ENCODE data around the gene PLCL2.
"Not testable (repeated sequence)": the region's sequence is repeated elsewhere in the genome, so short reads cannot be mapped to it uniquely, and the experiment has no call there.

PLCL2 gene

GRCh38 chr3:16978234-16978920 lies 93.6 kb downstream of the PLCL2 start:
- no peaks in the 10 kb centered on the region for H3K27me3 ChIP-seq (replicated peaks)
- no peak overlapping the region for H3K27ac ChIP-seq
- H3K4me3 ChIP-seq (ENCODE audit: low read depth, low read length): no peak overlapping the region
- in situ Hi-C loops (cut with HindIII; ENCODE audit: low pct_ligation_motif_present, low sequenced_read_pairs): no loop called here
- DNase-seq: peak; percentile 20
- no peaks in the 10 kb centered on the region for H3K36me3 ChIP-seq (replicated peaks)
- TF ChIP-seq CTCF (IDR thresholded peaks at IDR 0.05; ENCODE audit: low read depth, low read length, missing control alignments): no peak

GRCh38 chr3:16978921-16979271 lies 94.1 kb downstream of the PLCL2 start:
- no peaks in the 10 kb centered on the region for H3K36me3 ChIP-seq (replicated peaks)
- no peak overlapping the region for H3K4me3 ChIP-seq (ENCODE audit: low read depth, low read length)
- no peak overlapping the region for H3K27ac ChIP-seq
- no peak for DNase-seq
- in situ Hi-C loops (cut with HindIII; ENCODE audit: low pct_ligation_motif_present, low sequenced_read_pairs): no loop called here
- no peaks in the 10 kb centered on the region for H3K27me3 ChIP-seq (replicated peaks)
- no peak for TF ChIP-seq CTCF (IDR thresholded peaks at IDR 0.05; ENCODE audit: low read depth, low read length, missing control alignments)

- DNase-seq; H3K36me3 ChIP-seq (replicated peaks); in situ Hi-C loops (cut with HindIII; ENCODE audit: low pct_ligation_motif_present, low sequenced_read_pairs); H3K27ac ChIP-seq; H3K27me3 ChIP-seq (replicated peaks); H3K4me3 ChIP-seq (ENCODE audit: low read depth, low read length): not testable (repeated sequence)
Observed at GRCh38 chr3:16979769-16980515, 95.2 kb downstream of the PLCL2 start.

GRCh38 chr3:16980526-16980925 lies 95.8 kb downstream of the PLCL2 start:
- H3K36me3 ChIP-seq (replicated peaks); H3K27ac ChIP-seq; in situ Hi-C loops (cut with HindIII; ENCODE audit: low pct_ligation_motif_present, low sequenced_read_pairs); H3K27me3 ChIP-seq (replicated peaks); DNase-seq; H3K4me3 ChIP-seq (ENCODE audit: low read depth, low read length): not testable (repeated sequence)

GRCh38 chr3:16982460-16982859 lies 97.7 kb downstream of the PLCL2 start:
- no peak for DNase-seq
- H3K4me3 ChIP-seq (ENCODE audit: low read depth, low read length): no peak overlapping the region
- H3K27me3 ChIP-seq (replicated peaks): no peaks in the 10 kb centered on the region
- TF ChIP-seq CTCF (IDR thresholded peaks at IDR 0.05; ENCODE audit: low read depth, low read length, missing control alignments): no peak
- no peaks in the 10 kb centered on the region for H3K36me3 ChIP-seq (replicated peaks)
- in situ Hi-C loops (cut with HindIII; ENCODE audit: low pct_ligation_motif_present, low sequenced_read_pairs): no loop called here
- no peak overlapping the region for H3K27ac ChIP-seq

- no peak for DNase-seq
- in situ Hi-C loops (cut with HindIII; ENCODE audit: low pct_ligation_motif_present, low sequenced_read_pairs): no loop called here
- no peaks in the 10 kb centered on the region for H3K27me3 ChIP-seq (replicated peaks)
- H3K36me3 ChIP-seq (replicated peaks): no peaks in the 10 kb centered on the region
- H3K4me3 ChIP-seq (ENCODE audit: low read depth, low read length): no peak overlapping the region
- TF ChIP-seq CTCF (IDR thresholded peaks at IDR 0.05; ENCODE audit: low read depth, low read length, missing control alignments): no peak
- H3K27ac ChIP-seq: no peak overlapping the region
Observed at GRCh38 chr3:16985608-16986007, 100.9 kb downstream of the PLCL2 start.

- in situ Hi-C loops (cut with HindIII; ENCODE audit: low pct_ligation_motif_present, low sequenced_read_pairs): no loop called here
- Histone ChIP-seq H3K27me3 (replicated peaks) (no peaks in the 10 kb centered on the region), H3K27ac (no peak overlapping the region), H3K4me3 (ENCODE audit: low read depth, low read length) (no peak overlapping the region), H3K36me3 (replicated peaks) (no peaks in the 10 kb centered on the region)
- no peak for TF ChIP-seq CTCF (IDR thresholded peaks at IDR 0.05; ENCODE audit: low read depth, low read length, missing control alignments)
- no peak for DNase-seq
Observed at GRCh38 chr3:16987141-16987540, 102.4 kb downstream of the PLCL2 start.

Data from brain microvascular endothelial cell (primary cell).